Neutrophil (primary cell): Measurements from ENCODE around the gene PPBP.

Experiments
- H3K27ac ChIP-seq: fragments of 200-600 bp; sonication (generic); 2 replicates; pipeline ENCODE4 v1.5.1; 2016; ENCODE audit warnings: mild to moderate bottlenecking, moderate library complexity
- H3K27me3 ChIP-seq: fragments of 200-600 bp; sonication (generic); 2 replicates; pipeline ENCODE4 v1.6.0; 2016; ENCODE audit warnings: mild to moderate bottlenecking
- H3K36me3 ChIP-seq: fragments of 200-600 bp; sonication (generic); 2 replicates; pipeline ENCODE4 v1.5.1; 2017
- H3K4me1 ChIP-seq, 2 experiments: fragments of 200-600 bp in 1 of 2; sonication (generic) in 1 of 2; 1 replicate in 1 of 2; 2 replicates in 1 of 2; pipeline versions ENCODE4 v1.5.1 to v1.6.1; 2013 to 2016; ENCODE audit warnings: low read depth in 1 of 2, low read length in 1 of 2, mild to moderate bottlenecking in 1 of 2, moderate library complexity in 1 of 2; ENCODE audit not compliant: control insufficient read depth in 1 of 2, insufficient read depth in 1 of 2
- H3K4me3 ChIP-seq, 2 experiments: fragments of 200-600 bp in 1 of 2; sonication (generic) in 1 of 2; 1 replicate in 1 of 2; 2 replicates in 1 of 2; pipeline ENCODE4 v1.5.1; 2013 to 2016; ENCODE audit warnings: low read depth in 1 of 2, low read length in 1 of 2, mild to moderate bottlenecking in 1 of 2, moderate library complexity in 1 of 2
- H3K9me3 ChIP-seq: fragments of 200-600 bp; sonication (generic); 2 replicates; pipeline ENCODE4 v1.5.1; 2016
- CTCF ChIP-seq: fragments of 200-600 bp; sonication (generic); IDR thresholded peaks from 2 replicates; pipeline ENCODE4 v1.5.1; 2016; ENCODE audit warnings: antibody characterized with exemption

Gene PPBP

GRCh38 chr4:73948291-73948690 lies 39.7 kb downstream of the PPBP start:
- no peak overlapping the region for H3K27ac ChIP-seq
- H3K27me3 ChIP-seq, result peaks cover 41% of the 10 kb centered on the region
- H3K4me3 ChIP-seq, result no peak overlapping the region
- no peak for TF ChIP-seq CTCF
- H3K9me3 ChIP-seq, result no peaks in the 10 kb centered on the region
- H3K36me3 ChIP-seq, result no peaks in the 10 kb centered on the region
- H3K4me1 ChIP-seq, result peaks cover 8 to 14% of the 10 kb centered on the region in 2 experiments

GRCh38 chr4:73947239-73947985 lies 40.6 kb downstream of the PPBP start:
- Histone ChIP-seq H3K36me3 (no peaks in the 10 kb centered on the region), H3K27me3 (peaks cover 50% of the 10 kb centered on the region), H3K4me1 (peaks cover 8 to 14% of the 10 kb centered on the region in 2 experiments), H3K9me3 (no peaks in the 10 kb centered on the region), H3K4me3 (no peak overlapping the region), H3K27ac (no peak overlapping the region)
- TF ChIP-seq CTCF, result no peak

GRCh38 chr4:73945674-73946449 lies 42.1 kb downstream of the PPBP start:
- no peak overlapping the region for H3K27ac ChIP-seq
- no peak overlapping the region for H3K4me3 ChIP-seq
- no peaks in the 10 kb centered on the region for H3K9me3 ChIP-seq
- H3K27me3 ChIP-seq, result peaks cover 64% of the 10 kb centered on the region
- no peak for TF ChIP-seq CTCF
- peaks cover 8 to 14% of the 10 kb centered on the region in 2 experiments for H3K4me1 ChIP-seq
- no peaks in the 10 kb centered on the region for H3K36me3 ChIP-seq

- peaks cover 64% of the 10 kb centered on the region for H3K27me3 ChIP-seq
- no peak for TF ChIP-seq CTCF
- peaks cover 8 to 14% of the 10 kb centered on the region in 2 experiments for H3K4me1 ChIP-seq
- H3K9me3 ChIP-seq, result no peaks in the 10 kb centered on the region
- no peaks in the 10 kb centered on the region for H3K36me3 ChIP-seq
- no peak overlapping the region for H3K4me3 ChIP-seq
- no peak overlapping the region for H3K27ac ChIP-seq
These were observed 42.9 kb downstream of the PPBP start for GRCh38 chr4:73945140-73945539.

GRCh38 chr4:73944061-73944875 lies 43.7 kb downstream of the PPBP start:
- peaks cover 8 to 14% of the 10 kb centered on the region in 2 experiments for H3K4me1 ChIP-seq
- H3K27me3 ChIP-seq, result peaks cover 68% of the 10 kb centered on the region
- H3K4me3 ChIP-seq, result peak overlapping the region; percentile 34 to 58
- no peak overlapping the region for H3K27ac ChIP-seq
- no peaks in the 10 kb centered on the region for H3K9me3 ChIP-seq
- TF ChIP-seq CTCF, result no peak
- H3K36me3 ChIP-seq, result no peaks in the 10 kb centered on the region
